Endodermal cell (in vitro differentiated cells): ENCODE measurements around the gene SBK2. TPM values are rescaled to one million over a fixed set of nuclear protein-coding genes. Genes with fewer than 3 reads are reported as not detected.

Experiments used
- DNase-seq: peaks from one replicate; pipeline ENCODE4 v3.0.0-alpha.2; 2017
- H3K27ac ChIP-seq: 2 replicates; pipeline ENCODE4 v1.5.1; 2013; ENCODE audit warnings: mild to moderate bottlenecking, low read depth, low read length, moderate library complexity
- H3K27me3 ChIP-seq: 2 replicates; pipeline ENCODE4 v1.6.1; 2013; ENCODE audit warnings: mild to moderate bottlenecking, low read length, moderate library complexity; ENCODE audit not compliant: insufficient read depth, control insufficient read depth, poor library complexity, severe bottlenecking
- H3K36me3 ChIP-seq: 2 replicates; pipeline ENCODE4 v1.7.0; 2013; ENCODE audit warnings: mild to moderate bottlenecking, low read length, moderate library complexity; ENCODE audit not compliant: control insufficient read depth, insufficient read depth
- H3K4me1 ChIP-seq: one replicate; pipeline ENCODE4 v1.7.0; 2013; ENCODE audit warnings: low read length; ENCODE audit not compliant: control insufficient read depth, insufficient read depth
- H3K4me3 ChIP-seq: 2 replicates; pipeline ENCODE4 v1.5.1; 2013; ENCODE audit warnings: mild to moderate bottlenecking, low read length, moderate library complexity
- H3K9ac ChIP-seq: 2 replicates; pipeline ENCODE4 v1.6.1; 2013; ENCODE audit warnings: mild to moderate bottlenecking, low read length, moderate library complexity; ENCODE audit not compliant: poor library complexity, severe bottlenecking; ENCODE audit errors: extremely low read depth
- H3K9me3 ChIP-seq: 2 replicates; pipeline ENCODE4 v1.6.1; 2013; ENCODE audit warnings: mild to moderate bottlenecking, low read length, moderate library complexity; ENCODE audit not compliant: control insufficient read depth
- H3K27ac Mint-ChIP-seq: 2 replicates; pipeline ENCODE4 v1.8.0; 2020; ENCODE audit warnings: mixed read lengths
- H3K27me3 Mint-ChIP-seq: 2 replicates; pipeline ENCODE4 v1.8.0; 2021; ENCODE audit warnings: mild to moderate bottlenecking, mixed read lengths; ENCODE audit not compliant: insufficient read depth
- H3K36me3 Mint-ChIP-seq: 2 replicates; pipeline ENCODE4 v1.8.0; 2020; ENCODE audit warnings: low read depth, mixed read lengths
- H3K4me1 Mint-ChIP-seq: 2 replicates; pipeline ENCODE4 v1.8.0; 2020; ENCODE audit warnings: mixed read lengths
- H3K4me3 Mint-ChIP-seq: 2 replicates; pipeline ENCODE4 v1.8.0; 2020; ENCODE audit warnings: mild to moderate bottlenecking, moderate library complexity, mixed read lengths
- H3K9me3 Mint-ChIP-seq: 2 replicates; pipeline ENCODE4 v1.8.0; 2020; ENCODE audit warnings: mild to moderate bottlenecking, mixed read lengths
- CTCF ChIP-seq: fragments of 200-600 bp; sonication (generic); conservative IDR thresholded peaks from 2 replicates; pipeline ENCODE4 v1.5.0; 2021; ENCODE audit warnings: antibody characterized with exemption, mild to moderate bottlenecking
- WGBS, 2 experiments: methylation state at CpG; one replicate each; pipeline versions ENCODE4 v1.1.5 to v1.1.7; 2013; ENCODE audit warnings: missing lambda C conversion rate in 2 of 2, mixed read lengths in 1 of 2; ENCODE audit not compliant: insufficient coverage in 1 of 2, insufficient read length in 1 of 2; 5-methylcytosine and 5-hydroxymethylcytosine counted together
- total RNA-seq, 2 donors: library from RNA; stranded (reverse); fragmentation: NEBNext Ultra II Directional in 1 of 2; extraction: Animal tissue kit (Norgen Biotek cat#: 25700) in 1 of 2; gene quantifications; 2 replicates in 1 of 2; 3 replicates in 1 of 2; pipeline ENCODE4 v1.2.1, GENCODE V29; 2021

The SBK2 gene
- total RNA-seq, 2 donors from 2014 or later = 3.3 to 6.6 TPM

- Histone ChIP-seq H3K4me3 (no peak overlapping the region), H3K27me3 (no peaks in the 10 kb centered on the region), H3K27ac (no peak overlapping the region), H3K4me1 (no peaks in the 10 kb centered on the region), H3K9ac (no peak overlapping the region), H3K36me3 (no peaks in the 10 kb centered on the region), H3K9me3 (no peaks in the 10 kb centered on the region)
- DNase-seq = no peak
- H3K4me3 Mint-ChIP-seq = no peak overlapping the region
- peaks cover 12% of the 10 kb centered on the region for H3K4me1 Mint-ChIP-seq
- WGBS, 2 experiments = 87 to 91% methylated on average over 11 to 15 of the region's 15 CpGs
- no peak for TF ChIP-seq CTCF
- H3K27ac Mint-ChIP-seq = no peak overlapping the region
- H3K9me3 Mint-ChIP-seq = no peaks in the 10 kb centered on the region
- peaks cover 23% of the 10 kb centered on the region for H3K27me3 Mint-ChIP-seq
- H3K36me3 Mint-ChIP-seq = no peaks in the 10 kb centered on the region
Observed at GRCh38 chr19:55544014-55544413, 7.1 kb upstream of the SBK2 start.

GRCh38 chr19:55543567-55543966, 6.6 kb upstream of the SBK2 start:
- no peak for DNase-seq
- Histone ChIP-seq H3K4me3 (no peak overlapping the region), H3K9ac (no peak overlapping the region), H3K4me1 (no peaks in the 10 kb centered on the region), H3K27me3 (no peaks in the 10 kb centered on the region), H3K9me3 (no peaks in the 10 kb centered on the region), H3K27ac (no peak overlapping the region), H3K36me3 (no peaks in the 10 kb centered on the region)
- H3K9me3 Mint-ChIP-seq = no peaks in the 10 kb centered on the region
- no peaks in the 10 kb centered on the region for H3K36me3 Mint-ChIP-seq
- peaks cover 23% of the 10 kb centered on the region for H3K27me3 Mint-ChIP-seq
- no peak for TF ChIP-seq CTCF
- peaks cover 12% of the 10 kb centered on the region for H3K4me1 Mint-ChIP-seq
- H3K27ac Mint-ChIP-seq = no peak overlapping the region
- WGBS, 2 experiments = 83 to 88% methylated on average over 4 of the region's 5 CpGs
- H3K4me3 Mint-ChIP-seq = no peak overlapping the region

GRCh38 chr19:55542292-55542855, 5.4 kb upstream of the SBK2 start:
- Histone ChIP-seq H3K27ac (no peak overlapping the region), H3K9ac (no peak overlapping the region), H3K4me3 (no peak overlapping the region), H3K4me1 (no peaks in the 10 kb centered on the region), H3K36me3 (no peaks in the 10 kb centered on the region), H3K9me3 (no peaks in the 10 kb centered on the region), H3K27me3 (no peaks in the 10 kb centered on the region)
- WGBS, 2 experiments = 85 to 90% methylated on average over 7 of the region's 7 CpGs
- no peaks in the 10 kb centered on the region for H3K36me3 Mint-ChIP-seq
- H3K9me3 Mint-ChIP-seq = no peaks in the 10 kb centered on the region
- H3K4me3 Mint-ChIP-seq = no peak overlapping the region
- peaks cover 23% of the 10 kb centered on the region for H3K27me3 Mint-ChIP-seq
- TF ChIP-seq CTCF = no peak
- H3K27ac Mint-ChIP-seq = no peak overlapping the region
- DNase-seq = no peak
- H3K4me1 Mint-ChIP-seq = peaks cover 8% of the 10 kb centered on the region
